ENCODE measurements around the gene NCKAP5. TPM values are rescaled to one million over a fixed set of nuclear protein-coding genes. Genes with fewer than 3 reads are reported as not detected.

Gene NCKAP5
- total and polyA plus RNA-seq, 4 donors, result 0.57 to 2.8 (median 2.4) TPM

GRCh38 chr2:133039531-133039930, 528.7 kb downstream of the NCKAP5 start:
- Histone ChIP-seq H3K4me3 (ENCODE audit: low read depth in 1 of 3, low read length in 3 of 3) (no peak overlapping the region), H3K9me3 (ENCODE audit: control insufficient read depth in 4 of 4, low read length in 3 of 4) (no peaks in the 10 kb centered on the region), H3K9ac (ENCODE audit: low read depth in 1 of 2, low read length in 2 of 2) (no peak overlapping the region), H3K36me3 (ENCODE audit: control insufficient read depth in 4 of 4, insufficient read depth in 3 of 4, low read depth in 1 of 4, low read length in 3 of 4) (no peaks in the 10 kb centered on the region), H3K27ac (ENCODE audit: low read depth in 1 of 2, low read length in 2 of 2) (no peak overlapping the region), H3K4me1 (ENCODE audit: control insufficient read depth in 4 of 4, insufficient read depth in 4 of 4, low read length in 3 of 4) (no peaks in the 10 kb centered on the region), H3K27me3 (ENCODE audit: control insufficient read depth in 4 of 4, insufficient read depth in 4 of 4, low read length in 3 of 4) (no peaks in the 10 kb centered on the region)
- no peak for DNase-seq (ENCODE audit: low spot score)
- TF ChIP-seq HNF4G (IDR thresholded peaks at IDR 0.05) (no peak), RXRA (IDR thresholded peaks at IDR 0.05) (no peak), YY1 (IDR thresholded peaks at IDR 0.05) (no peak), RAD21 (IDR thresholded peaks at IDR 0.05) (no peak), SP1 (IDR thresholded peaks at IDR 0.05) (no peak), FOXA1 (IDR thresholded peaks at IDR 0.05) (no peak), TAF1 (conservative IDR thresholded peaks at IDR 0.05) (no peak), EGR1 (IDR thresholded peaks at IDR 0.05; ENCODE audit: low read depth in 2 of 2) (no peak), HNF4A (conservative IDR thresholded peaks at IDR 0.05) (no peak), FOXA2 (IDR thresholded peaks at IDR 0.05) (no peak), CTCF (IDR thresholded peaks at IDR 0.05; ENCODE audit: low read depth, low read length, missing input control) (no peak), GABPA (IDR thresholded peaks at IDR 0.05 in 1 of 2, conservative IDR thresholded peaks at IDR 0.05 in 1 of 2) (no peak), ATF3 (IDR thresholded peaks at IDR 0.05) (no peak), JUND (IDR thresholded peaks at IDR 0.05) (no peak), NR2F2 (IDR thresholded peaks at IDR 0.05) (no peak)
- TF ChIP-seq, protein P1, sequence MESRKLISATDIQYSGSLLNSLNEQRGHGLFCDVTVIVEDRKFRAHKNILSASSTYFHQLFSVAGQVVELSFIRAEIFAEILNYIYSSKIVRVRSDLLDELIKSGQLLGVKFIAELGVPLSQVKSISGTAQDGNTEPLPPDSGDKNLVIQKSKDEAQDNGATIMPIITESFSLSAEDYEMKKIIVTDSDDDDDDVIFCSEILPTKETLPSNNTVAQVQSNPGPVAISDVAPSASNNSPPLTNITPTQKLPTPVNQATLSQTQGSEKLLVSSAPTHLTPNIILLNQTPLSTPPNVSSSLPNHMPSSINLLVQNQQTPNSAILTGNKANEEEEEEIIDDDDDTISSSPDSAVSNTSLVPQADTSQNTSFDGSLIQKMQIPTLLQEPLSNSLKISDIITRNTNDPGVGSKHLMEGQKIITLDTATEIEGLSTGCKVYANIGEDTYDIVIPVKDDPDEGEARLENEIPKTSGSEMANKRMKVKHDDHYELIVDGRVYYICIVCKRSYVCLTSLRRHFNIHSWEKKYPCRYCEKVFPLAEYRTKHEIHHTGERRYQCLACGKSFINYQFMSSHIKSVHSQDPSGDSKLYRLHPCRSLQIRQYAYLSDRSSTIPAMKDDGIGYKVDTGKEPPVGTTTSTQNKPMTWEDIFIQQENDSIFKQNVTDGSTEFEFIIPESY (IDR thresholded peaks at IDR 0.05), result no peak
- TF ChIP-seq, protein P2, sequence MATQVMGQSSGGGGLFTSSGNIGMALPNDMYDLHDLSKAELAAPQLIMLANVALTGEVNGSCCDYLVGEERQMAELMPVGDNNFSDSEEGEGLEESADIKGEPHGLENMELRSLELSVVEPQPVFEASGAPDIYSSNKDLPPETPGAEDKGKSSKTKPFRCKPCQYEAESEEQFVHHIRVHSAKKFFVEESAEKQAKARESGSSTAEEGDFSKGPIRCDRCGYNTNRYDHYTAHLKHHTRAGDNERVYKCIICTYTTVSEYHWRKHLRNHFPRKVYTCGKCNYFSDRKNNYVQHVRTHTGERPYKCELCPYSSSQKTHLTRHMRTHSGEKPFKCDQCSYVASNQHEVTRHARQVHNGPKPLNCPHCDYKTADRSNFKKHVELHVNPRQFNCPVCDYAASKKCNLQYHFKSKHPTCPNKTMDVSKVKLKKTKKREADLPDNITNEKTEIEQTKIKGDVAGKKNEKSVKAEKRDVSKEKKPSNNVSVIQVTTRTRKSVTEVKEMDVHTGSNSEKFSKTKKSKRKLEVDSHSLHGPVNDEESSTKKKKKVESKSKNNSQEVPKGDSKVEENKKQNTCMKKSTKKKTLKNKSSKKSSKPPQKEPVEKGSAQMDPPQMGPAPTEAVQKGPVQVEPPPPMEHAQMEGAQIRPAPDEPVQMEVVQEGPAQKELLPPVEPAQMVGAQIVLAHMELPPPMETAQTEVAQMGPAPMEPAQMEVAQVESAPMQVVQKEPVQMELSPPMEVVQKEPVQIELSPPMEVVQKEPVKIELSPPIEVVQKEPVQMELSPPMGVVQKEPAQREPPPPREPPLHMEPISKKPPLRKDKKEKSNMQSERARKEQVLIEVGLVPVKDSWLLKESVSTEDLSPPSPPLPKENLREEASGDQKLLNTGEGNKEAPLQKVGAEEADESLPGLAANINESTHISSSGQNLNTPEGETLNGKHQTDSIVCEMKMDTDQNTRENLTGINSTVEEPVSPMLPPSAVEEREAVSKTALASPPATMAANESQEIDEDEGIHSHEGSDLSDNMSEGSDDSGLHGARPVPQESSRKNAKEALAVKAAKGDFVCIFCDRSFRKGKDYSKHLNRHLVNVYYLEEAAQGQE (IDR thresholded peaks at IDR 0.05), result no peak
- TF ChIP-seq, protein P3, sequence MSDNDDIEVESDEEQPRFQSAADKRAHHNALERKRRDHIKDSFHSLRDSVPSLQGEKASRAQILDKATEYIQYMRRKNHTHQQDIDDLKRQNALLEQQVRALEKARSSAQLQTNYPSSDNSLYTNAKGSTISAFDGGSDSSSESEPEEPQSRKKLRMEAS (IDR thresholded peaks at IDR 0.05), result no peak
- WGBS, result 95% methylated on average over 1 of the region's 1 CpG
